ENCODE data around the gene JSRP1.

The JSRP1 gene

GRCh38 chr19:2280633-2281264 is 24.5 kb upstream of the JSRP1 start:
- no peaks in the 10 kb centered on the region for H4K20me1 ChIP-seq (ENCODE audit: insufficient read depth, low read length)

GRCh38 chr19:2278459-2279158 is 22.4 kb upstream of the JSRP1 start:
- H3K4me2 ChIP-seq (ENCODE audit: low read length), result no peak overlapping the region
- TF ChIP-seq CTCF (IDR thresholded peaks at IDR 0.05; ENCODE audit: low read length) (no peak), EZH2 (IDR thresholded peaks at IDR 0.05; ENCODE audit: borderline replicate concordance, low read length) (no peak)
- H3K4me3 ChIP-seq (ENCODE audit: low read depth, low read length, poor library complexity, severe bottlenecking), result no peak overlapping the region
- peaks cover 5% of the 10 kb centered on the region for H3K27me3 ChIP-seq (ENCODE audit: insufficient read depth, low read length)
- peaks cover 4% of the 10 kb centered on the region; the same call in 1 of the 2 replicates for H3K79me2 ChIP-seq (ENCODE audit: insufficient read depth, low read length)
- H4K20me1 ChIP-seq (ENCODE audit: insufficient read depth, low read length), result 0 out of 2 replicates have a peak, but pooled peaks cover 2% of the 10 kb centered on the region
- no peak overlapping the region for H3K9ac ChIP-seq (ENCODE audit: low read length)
- H3F3A ChIP-seq (ENCODE audit: insufficient read depth, low read length), result no peaks in the 10 kb centered on the region
- H2AFZ ChIP-seq (ENCODE audit: low read length), result no peak overlapping the region
- no peaks in the 10 kb centered on the region for H3K9me3 ChIP-seq (ENCODE audit: low read length)
- H3K9me2 ChIP-seq (ENCODE audit: low read depth, low read length), result no peaks in the 10 kb centered on the region
- H3K4me1 ChIP-seq (ENCODE audit: insufficient read depth, low read length, severe bottlenecking), result peaks cover 6% of the 10 kb centered on the region
- no peak overlapping the region for H3K27ac ChIP-seq (ENCODE audit: low read depth, low read length, poor library complexity, severe bottlenecking)
- peaks cover 28% of the 10 kb centered on the region for H3K36me3 ChIP-seq (ENCODE audit: insufficient read depth, low read length)

More at GRCh38 chr19:2280633-2281264, 24.5 kb upstream of the JSRP1 start:
- Histone ChIP-seq H2AFZ (ENCODE audit: low read length) (no peak overlapping the region), H3K9me2 (ENCODE audit: low read depth, low read length) (no peaks in the 10 kb centered on the region), H3K4me2 (ENCODE audit: low read length) (no peak overlapping the region), H3K36me3 (ENCODE audit: insufficient read depth, low read length) (peaks cover 12% of the 10 kb centered on the region; the same call in 1 of the 2 replicates), H3K4me1 (ENCODE audit: insufficient read depth, low read length, severe bottlenecking) (no peaks in the 10 kb centered on the region), H3K27ac (ENCODE audit: low read depth, low read length, poor library complexity, severe bottlenecking) (no peak overlapping the region), H3K4me3 (ENCODE audit: low read depth, low read length, poor library complexity, severe bottlenecking) (no peak overlapping the region), H3K27me3 (ENCODE audit: insufficient read depth, low read length) (peaks cover 9% of the 10 kb centered on the region), H3K79me2 (ENCODE audit: insufficient read depth, low read length) (no peaks in the 10 kb centered on the region), H3K9ac (ENCODE audit: low read length) (no peak overlapping the region), H3K9me3 (ENCODE audit: low read length) (no peaks in the 10 kb centered on the region), H3F3A (ENCODE audit: insufficient read depth, low read length) (no peaks in the 10 kb centered on the region)
- no peak for TF ChIP-seq EZH2 (IDR thresholded peaks at IDR 0.05; ENCODE audit: borderline replicate concordance, low read length)
- no peak for TF ChIP-seq CTCF (IDR thresholded peaks at IDR 0.05; ENCODE audit: low read length)

GRCh38 chr19:2277138-2277537 is 20.9 kb upstream of the JSRP1 start:
- H3K9me3 ChIP-seq (ENCODE audit: low read length), result no peaks in the 10 kb centered on the region

More at GRCh38 chr19:2277138-2277537, 20.9 kb upstream of the JSRP1 start:
- Histone ChIP-seq H3K36me3 (ENCODE audit: insufficient read depth, low read length) (peaks cover 36% of the 10 kb centered on the region), H3F3A (ENCODE audit: insufficient read depth, low read length) (0 out of 2 replicates have a peak, but pooled peaks cover 3% of the 10 kb centered on the region), H3K4me3 (ENCODE audit: low read depth, low read length, poor library complexity, severe bottlenecking) (no peak overlapping the region), H4K20me1 (ENCODE audit: insufficient read depth, low read length) (0 out of 2 replicates have a peak, but pooled peaks cover 2% of the 10 kb centered on the region), H3K9ac (ENCODE audit: low read length) (no peak overlapping the region), H3K27me3 (ENCODE audit: insufficient read depth, low read length) (no peaks in the 10 kb centered on the region), H3K4me1 (ENCODE audit: insufficient read depth, low read length, severe bottlenecking) (peaks cover 20% of the 10 kb centered on the region), H3K9me2 (ENCODE audit: low read depth, low read length) (no peaks in the 10 kb centered on the region), H2AFZ (ENCODE audit: low read length) (no peak overlapping the region), H3K27ac (ENCODE audit: low read depth, low read length, poor library complexity, severe bottlenecking) (no peak overlapping the region), H3K79me2 (ENCODE audit: insufficient read depth, low read length) (peaks cover 4% of the 10 kb centered on the region; the same call in 1 of the 2 replicates), H3K4me2 (ENCODE audit: low read length) (no peak overlapping the region)
- TF ChIP-seq CTCF (IDR thresholded peaks at IDR 0.05; ENCODE audit: low read length) (no peak), EZH2 (IDR thresholded peaks at IDR 0.05; ENCODE audit: borderline replicate concordance, low read length) (no peak)

Measured in OCI-LY1 (cell line).